ENCODE measurements around the gene ACTA2.

ACTA2 gene

GRCh38 chr10:88896372-88896993, 56.1 kb downstream of the ACTA2 start:
- no peak for DNase-seq (ENCODE audit: extremely low read depth in 1 of 2, low read depth in 1 of 2)

DNA sequence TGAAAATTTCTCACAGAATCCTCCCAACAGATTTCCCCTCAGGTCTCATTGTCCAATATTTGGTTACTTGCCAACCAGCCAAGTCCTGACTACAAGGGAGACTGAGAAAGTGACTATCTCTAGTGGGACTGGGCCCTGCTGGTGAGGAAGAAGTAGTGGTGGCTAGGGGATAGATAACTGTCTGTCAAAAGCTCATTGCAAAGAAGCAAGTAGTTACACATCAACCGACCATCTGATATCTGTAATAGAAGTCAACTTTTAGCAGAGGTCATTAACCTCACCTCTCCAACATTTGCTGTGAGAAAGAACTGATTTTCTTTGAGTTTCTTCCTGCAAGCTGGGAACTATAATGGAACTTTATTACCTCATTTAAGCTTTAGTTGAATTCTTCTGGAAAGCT, 57.3 kb downstream of the ACTA2 start:
- DNase-seq (ENCODE audit: extremely low read depth in 1 of 2, low read depth in 1 of 2) = no peak

DNA sequence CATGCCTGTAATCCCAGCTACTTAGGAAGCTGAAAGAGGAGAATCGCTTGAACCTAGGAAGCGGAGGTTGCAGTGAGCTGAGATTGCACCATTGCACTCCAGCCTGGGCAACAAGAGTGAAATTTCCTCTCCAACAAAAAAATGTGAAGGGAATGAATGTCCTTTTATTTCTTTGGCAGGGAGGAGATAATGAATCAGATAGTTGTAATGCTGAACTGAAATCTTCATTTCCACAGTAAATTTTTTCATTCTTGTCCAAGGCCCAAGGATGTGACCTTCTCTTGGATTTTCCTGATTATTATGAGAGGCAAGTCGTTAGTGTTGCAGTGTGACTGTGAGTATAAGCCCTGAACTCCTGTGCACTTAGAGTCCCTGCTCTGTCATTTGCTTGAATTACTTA, 59.0 kb downstream of the ACTA2 start:
- no peak for DNase-seq (ENCODE audit: extremely low read depth in 1 of 2, low read depth in 1 of 2)

- no peak for DNase-seq (ENCODE audit: extremely low read depth in 1 of 2, low read depth in 1 of 2)
Observed at GRCh38 chr10:88892222-88892967, 60.2 kb downstream of the ACTA2 start.

DNA sequence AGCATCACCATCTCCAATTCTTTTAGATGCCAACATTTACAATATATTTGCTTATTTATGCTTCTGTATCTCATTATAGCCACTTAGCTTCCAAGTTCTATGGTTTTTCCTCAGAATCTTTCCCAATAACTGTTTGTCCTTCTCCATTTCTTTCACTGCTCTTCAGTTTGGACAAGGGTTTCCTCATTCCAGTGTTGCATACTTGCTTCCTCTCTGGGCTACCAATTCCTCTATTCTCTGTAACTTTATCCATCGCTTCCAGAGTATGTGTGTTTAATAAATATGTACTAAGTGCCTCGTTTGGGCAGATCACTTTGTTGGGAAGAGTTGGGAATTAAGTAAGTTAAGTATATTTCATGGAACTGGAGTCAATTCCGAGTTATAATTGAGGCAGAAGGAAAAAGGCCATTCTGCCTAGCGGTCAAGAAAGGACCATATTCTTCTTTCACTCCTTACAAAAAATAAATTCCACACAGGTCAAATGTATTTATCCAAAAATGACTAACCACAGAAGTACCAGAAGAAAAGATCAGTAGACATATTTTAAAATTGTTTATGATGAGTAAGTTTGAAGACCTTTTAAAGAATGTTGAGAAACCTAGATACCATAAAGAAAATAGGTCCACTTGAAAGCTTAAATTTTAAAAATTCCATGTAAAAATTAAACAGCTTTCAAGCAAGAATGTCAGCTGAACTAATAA, 61.7 kb downstream of the ACTA2 start:
- no peak for DNase-seq (ENCODE audit: extremely low read depth in 1 of 2, low read depth in 1 of 2)

- DNase-seq (ENCODE audit: extremely low read depth in 1 of 2, low read depth in 1 of 2) = no peak
Observed at GRCh38 chr10:88889559-88890337, 62.8 kb downstream of the ACTA2 start.

DNA sequence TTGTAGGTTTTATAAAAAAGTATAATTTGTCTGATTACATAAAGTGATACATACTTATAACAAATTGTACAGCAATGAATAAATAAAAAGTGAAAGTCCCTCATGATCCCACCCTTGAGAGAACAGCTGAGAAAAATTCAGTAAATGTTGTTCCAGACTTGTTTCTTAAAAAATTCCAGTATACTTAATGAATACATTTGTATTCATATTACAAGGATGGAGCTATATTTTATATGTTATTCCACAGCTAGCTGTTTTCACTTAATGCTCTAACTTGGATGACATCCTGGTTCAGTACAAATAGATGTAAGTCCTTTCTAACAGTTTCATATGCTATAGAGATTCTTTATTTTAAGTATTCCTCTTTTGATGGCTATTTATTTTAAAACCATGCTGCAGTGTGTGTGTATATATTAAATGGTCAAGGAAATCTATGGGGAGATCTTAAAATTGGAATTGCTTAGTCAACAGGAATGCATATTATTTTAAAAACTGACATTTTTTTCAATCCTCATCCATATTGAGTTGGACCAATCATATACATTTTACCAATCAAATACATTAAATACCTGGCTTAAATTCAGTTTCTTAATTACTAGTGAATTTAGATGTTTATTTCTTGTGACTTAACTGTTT, 63.6 kb downstream of the ACTA2 start:
- DNase-seq (ENCODE audit: extremely low read depth in 1 of 2, low read depth in 1 of 2) = no peak

GRCh38 chr10:88886557-88886956, 66.0 kb downstream of the ACTA2 start:
- DNase-seq (ENCODE audit: extremely low read depth in 1 of 2, low read depth in 1 of 2) = no peak

Data from activated CD8-positive, alpha-beta memory T cell treated with anti-CD3 and anti-CD28 coated beads for 1 hour (primary cell).